Hematopoietic multipotent progenitor cell (in vitro differentiated cells): Measurements from ENCODE around the gene EVC. TPM values are rescaled to one million over a fixed set of nuclear protein-coding genes. Genes with fewer than 3 reads are reported as not detected.

Experiments
- total RNA-seq: library from RNA; depleted of rRNA; stranded (reverse); fragments of >200 nt; gene quantifications from one replicate; pipeline ENCODE4 v1.2.3, GENCODE V29; 2012

Gene EVC
- total RNA-seq, 1 donor = 7.8 TPM

Other genes starting within 250 kb of the EVC start
- gene EVC2, start 2.6 kb upstream of the EVC start, total RNA-seq = 3.8 TPM
- gene CRMP1, start 181.9 kb downstream of the EVC start, total RNA-seq = under 0.01 TPM